ENCODE measurements around the gene CCT7.

GRCh38 chr2:73212098-73212447 lies 22.0 kb upstream of the CCT7 start:
- no peak for TF ChIP-seq POLR2A (IDR thresholded peaks at IDR 0.05; ENCODE audit: low read depth, low read length)
- TF ChIP-seq, protein P1, sequence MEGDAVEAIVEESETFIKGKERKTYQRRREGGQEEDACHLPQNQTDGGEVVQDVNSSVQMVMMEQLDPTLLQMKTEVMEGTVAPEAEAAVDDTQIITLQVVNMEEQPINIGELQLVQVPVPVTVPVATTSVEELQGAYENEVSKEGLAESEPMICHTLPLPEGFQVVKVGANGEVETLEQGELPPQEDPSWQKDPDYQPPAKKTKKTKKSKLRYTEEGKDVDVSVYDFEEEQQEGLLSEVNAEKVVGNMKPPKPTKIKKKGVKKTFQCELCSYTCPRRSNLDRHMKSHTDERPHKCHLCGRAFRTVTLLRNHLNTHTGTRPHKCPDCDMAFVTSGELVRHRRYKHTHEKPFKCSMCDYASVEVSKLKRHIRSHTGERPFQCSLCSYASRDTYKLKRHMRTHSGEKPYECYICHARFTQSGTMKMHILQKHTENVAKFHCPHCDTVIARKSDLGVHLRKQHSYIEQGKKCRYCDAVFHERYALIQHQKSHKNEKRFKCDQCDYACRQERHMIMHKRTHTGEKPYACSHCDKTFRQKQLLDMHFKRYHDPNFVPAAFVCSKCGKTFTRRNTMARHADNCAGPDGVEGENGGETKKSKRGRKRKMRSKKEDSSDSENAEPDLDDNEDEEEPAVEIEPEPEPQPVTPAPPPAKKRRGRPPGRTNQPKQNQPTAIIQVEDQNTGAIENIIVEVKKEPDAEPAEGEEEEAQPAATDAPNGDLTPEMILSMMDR (IDR thresholded peaks at IDR 0.05; ENCODE audit: extremely low read depth in 1 of 2, insufficient read depth in 1 of 2, low read depth in 1 of 2, low read length in 2 of 2): no peak

Measured in endothelial cell of umbilical vein (primary cell).